HepG2 (cell line): ENCODE data around the gene RASSF4. TPM values are rescaled to one million over a fixed set of nuclear protein-coding genes. Genes with fewer than 3 reads are reported as not detected.

ENCODE experiments used
- ATF7-NPFF ChIP-seq: sonication (generic); formaldehyde crosslinking; IDR thresholded peaks from 2 replicates; pipeline ENCODE4 v1.8.1; 2023; ENCODE audit warnings: mild to moderate bottlenecking, low read depth, missing genetic modification reagents, moderate library complexity
- ELF4 ChIP-seq: sonication (generic); formaldehyde crosslinking; IDR thresholded peaks from 2 replicates; pipeline ENCODE4 v1.5.0; 2020; ENCODE audit warnings: missing genetic modification reagents, mild to moderate bottlenecking, moderate library complexity, borderline replicate concordance
- FOXA1 ChIP-seq, 2 experiments: fragments of 450-650 bp in 1 of 2; sonication (generic) in 1 of 2; formaldehyde crosslinking in 1 of 2; IDR thresholded peaks; 2 replicates each; pipeline versions ENCODE4 v1.4.0 to v1.6.1; 2016 to 2020; ENCODE audit warnings: missing genetic modification reagents in 1 of 2
- FOXO4 ChIP-seq: sonication (generic); formaldehyde crosslinking; conservative IDR thresholded peaks from 2 replicates; pipeline ENCODE4 v1.8.1; 2023; ENCODE audit warnings: missing genetic modification reagents
- HNF1B ChIP-seq: sonication (generic); formaldehyde crosslinking; IDR thresholded peaks from 2 replicates; pipeline ENCODE4 v1.5.1; 2020; ENCODE audit warnings: mild to moderate bottlenecking, moderate library complexity, missing genetic modification reagents
- MYNN ChIP-seq: sonication (generic); formaldehyde crosslinking; IDR thresholded peaks from 2 replicates; pipeline ENCODE4 v1.4.0; 2020; ENCODE audit warnings: mild to moderate bottlenecking, low read depth, missing genetic modification reagents
- NAIF1 ChIP-seq: sonication (generic); formaldehyde crosslinking; IDR thresholded peaks from 2 replicates; pipeline ENCODE4 v1.5.0; 2020; ENCODE audit warnings: mild to moderate bottlenecking, missing genetic modification reagents, borderline replicate concordance
- SIN3A ChIP-seq: IDR thresholded peaks from 2 replicates; pipeline ENCODE4 v1.6.1; 2011; ENCODE audit warnings: low read depth, mild to moderate bottlenecking, control low read depth, low read length, borderline replicate concordance
- SRSF9 ChIP-seq: fragments of 200-400 bp; formaldehyde crosslinking; IDR thresholded peaks from 2 replicates; pipeline ENCODE4 v1.6.1; 2018; ENCODE audit warnings: borderline replicate concordance, mild to moderate bottlenecking, low read depth, low read length; ENCODE audit not compliant: insufficient read depth, poor library complexity, severe bottlenecking
- THYN1 ChIP-seq: sonication (generic); formaldehyde crosslinking; IDR thresholded peaks from 2 replicates; pipeline ENCODE4 v1.8.1; 2023; ENCODE audit warnings: low read depth, mild to moderate bottlenecking, moderate library complexity, missing genetic modification reagents, borderline replicate concordance
- TIGD3 ChIP-seq: sonication (generic); formaldehyde crosslinking; IDR thresholded peaks from 2 replicates; pipeline ENCODE4 v1.5.1; 2020; ENCODE audit warnings: mild to moderate bottlenecking, missing genetic modification reagents, borderline replicate concordance
- ZBTB3 ChIP-seq: sonication (generic); formaldehyde crosslinking; IDR thresholded peaks from 2 replicates; pipeline ENCODE4 v1.4.0; 2020; ENCODE audit warnings: low read depth, mild to moderate bottlenecking, moderate library complexity, missing genetic modification reagents, borderline replicate concordance
- ZFP1 ChIP-seq: IDR thresholded peaks from 2 replicates; pipeline ENCODE4 v1.6.1; 2016
- ZNF44 ChIP-seq: sonication (generic); formaldehyde crosslinking; IDR thresholded peaks from 2 replicates; pipeline ENCODE4 v1.5.1; 2020; ENCODE audit warnings: mild to moderate bottlenecking, missing genetic modification reagents
- ZNF446 ChIP-seq: sonication (generic); formaldehyde crosslinking; IDR thresholded peaks from 2 replicates; pipeline ENCODE4 v1.5.0; 2020; ENCODE audit warnings: mild to moderate bottlenecking, missing genetic modification reagents
- ZNF460 ChIP-seq: sonication (generic); formaldehyde crosslinking; IDR thresholded peaks from 2 replicates; pipeline ENCODE4 v1.5.1; 2020; ENCODE audit warnings: missing genetic modification reagents, mild to moderate bottlenecking, borderline replicate concordance
- ZNF724P ChIP-seq: sonication (generic); formaldehyde crosslinking; IDR thresholded peaks from 2 replicates; pipeline ENCODE4 v1.8.0; 2022; ENCODE audit warnings: missing genetic modification reagents, borderline replicate concordance
- polyA plus RNA-seq, 8 experiments: library from polyadenylated mRNA; depleted of rRNA in 3 of 8; stranded (reverse) in 7 of 8; unstranded in 1 of 8; fragments of >200 nt; fragmentation: Illumina TruSeq in 4 of 8; extraction: Trizol in 4 of 8; gene quantifications; 2 replicates each; pipeline versions ENCODE4 v1.2.1 to v1.2.3, GENCODE V29; 2011 to 2016; ENCODE audit warnings: low read depth in 4 of 8, missing spikeins in 1 of 8, mixed read lengths in 1 of 8; ENCODE audit not compliant: insufficient read depth in 1 of 8
- total RNA-seq, 5 experiments: library from RNA; depleted of rRNA; stranded (reverse); fragments of >200 nt; fragmentation: Illumina TruSeq; extraction: Trizol; gene quantifications; 2 replicates each; pipeline ENCODE4 v1.2.3, GENCODE V29; 2016; ENCODE audit warnings: low read depth in 1 of 5
- TF ChIP-seq, protein P1 (sequence below): IDR thresholded peaks from 2 replicates; pipeline ENCODE4 v1.6.1; 2012; ENCODE audit warnings: low read length, improper control_type of control experiment
- TF ChIP-seq, protein P2 (sequence below): sonication (generic); formaldehyde crosslinking; IDR thresholded peaks from 2 replicates; pipeline ENCODE4 v1.5.0; 2020; ENCODE audit warnings: missing genetic modification reagents

RASSF4 gene
- total and polyA plus RNA-seq, 2 of the 13 experiments (the other 11 are each of a cell fraction or from before 2014, with no cell fraction given) = 34.0 to 51.7 TPM

GRCh38 chr10:44977287-44978212, 17.9 kb downstream of the RASSF4 start (continued):
- TF ChIP-seq ELF4 (CRISPR knock-in tag) = peak; percentile 62; the same call in 1 of the 2 replicates
- TF ChIP-seq ZNF724P = peak; percentile 89
- no peak for TF ChIP-seq ZNF44 (CRISPR knock-in tag)
- TF ChIP-seq NAIF1 (CRISPR knock-in tag) = no peak
- TF ChIP-seq FOXO4 (CRISPR knock-in tag) = no peak
- no peak for TF ChIP-seq FOXA1 (IDR thresholded peaks at IDR 0.05)
- no peak for TF ChIP-seq FOXA1 (CRISPR knock-in tag; IDR thresholded peaks at IDR 0.05)
- 0 out of 2 replicates have a peak, but pooled peaks have one; percentile 74 for TF ChIP-seq THYN1 (CRISPR knock-in tag)
- no peak for TF ChIP-seq HNF1B (CRISPR knock-in tag)
- TF ChIP-seq ZNF460 (CRISPR knock-in tag) = no peak; the same call in 1 of the 2 replicates
- TF ChIP-seq SIN3A = no peak
- TF ChIP-seq, protein P1, sequence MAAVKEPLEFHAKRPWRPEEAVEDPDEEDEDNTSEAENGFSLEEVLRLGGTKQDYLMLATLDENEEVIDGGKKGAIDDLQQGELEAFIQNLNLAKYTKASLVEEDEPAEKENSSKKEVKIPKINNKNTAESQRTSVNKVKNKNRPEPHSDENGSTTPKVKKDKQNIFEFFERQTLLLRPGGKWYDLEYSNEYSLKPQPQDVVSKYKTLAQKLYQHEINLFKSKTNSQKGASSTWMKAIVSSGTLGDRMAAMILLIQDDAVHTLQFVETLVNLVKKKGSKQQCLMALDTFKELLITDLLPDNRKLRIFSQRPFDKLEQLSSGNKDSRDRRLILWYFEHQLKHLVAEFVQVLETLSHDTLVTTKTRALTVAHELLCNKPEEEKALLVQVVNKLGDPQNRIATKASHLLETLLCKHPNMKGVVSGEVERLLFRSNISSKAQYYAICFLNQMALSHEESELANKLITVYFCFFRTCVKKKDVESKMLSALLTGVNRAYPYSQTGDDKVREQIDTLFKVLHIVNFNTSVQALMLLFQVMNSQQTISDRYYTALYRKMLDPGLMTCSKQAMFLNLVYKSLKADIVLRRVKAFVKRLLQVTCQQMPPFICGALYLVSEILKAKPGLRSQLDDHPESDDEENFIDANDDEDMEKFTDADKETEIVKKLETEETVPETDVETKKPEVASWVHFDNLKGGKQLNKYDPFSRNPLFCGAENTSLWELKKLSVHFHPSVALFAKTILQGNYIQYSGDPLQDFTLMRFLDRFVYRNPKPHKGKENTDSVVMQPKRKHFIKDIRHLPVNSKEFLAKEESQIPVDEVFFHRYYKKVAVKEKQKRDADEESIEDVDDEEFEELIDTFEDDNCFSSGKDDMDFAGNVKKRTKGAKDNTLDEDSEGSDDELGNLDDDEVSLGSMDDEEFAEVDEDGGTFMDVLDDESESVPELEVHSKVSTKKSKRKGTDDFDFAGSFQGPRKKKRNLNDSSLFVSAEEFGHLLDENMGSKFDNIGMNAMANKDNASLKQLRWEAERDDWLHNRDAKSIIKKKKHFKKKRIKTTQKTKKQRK = no peak
- no peak for TF ChIP-seq MYNN (CRISPR knock-in tag)
- TF ChIP-seq, protein P2, sequence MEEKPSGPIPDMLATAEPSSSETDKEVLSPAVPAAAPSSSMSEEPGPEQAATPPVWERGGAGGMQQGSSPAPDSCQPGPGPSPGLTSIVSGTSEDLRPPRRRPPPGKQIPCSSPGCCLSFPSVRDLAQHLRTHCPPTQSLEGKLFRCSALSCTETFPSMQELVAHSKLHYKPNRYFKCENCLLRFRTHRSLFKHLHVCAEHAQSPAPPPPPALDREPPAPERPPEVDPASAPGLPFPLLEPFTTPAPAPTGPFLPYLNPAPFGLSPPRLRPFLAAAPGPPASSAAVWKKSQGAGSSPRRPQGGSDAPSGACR (CRISPR knock-in tag) = 0 out of 2 replicates have a peak, but pooled peaks have one; percentile 12
- no peak for TF ChIP-seq TIGD3
- no peak; the same call in 1 of the 2 replicates for TF ChIP-seq ATF7-NPFF (CRISPR knock-in tag)
- TF ChIP-seq ZNF446 (CRISPR knock-in tag) = no peak
- no peak for TF ChIP-seq ZFP1
- TF ChIP-seq SRSF9 = no peak
- TF ChIP-seq ZBTB3 (CRISPR knock-in tag) = no peak
